ENCODE measurements around the gene CHI3L1.

Gene CHI3L1

GRCh38 chr1:203217139-203217655, 30.7 kb upstream of the CHI3L1 start:
- H3K4me1 ChIP-seq (ENCODE audit: insufficient read depth, low read length), result no peaks in the 10 kb centered on the region
- no peak overlapping the region for H3K27ac ChIP-seq (ENCODE audit: low read depth, low read length)
- peaks cover 0 to 8% of the 10 kb centered on the region in 2 donors for H3K27me3 ChIP-seq (ENCODE audit: control insufficient read depth in 1 of 2, insufficient read depth in 2 of 2, low read length in 2 of 2)
- H3K36me3 ChIP-seq (ENCODE audit: insufficient read depth, low read length), result no peaks in the 10 kb centered on the region
- H3K9ac ChIP-seq (ENCODE audit: low read length), result no peak overlapping the region
- no peak overlapping the region for H3K4me3 ChIP-seq (ENCODE audit: low read depth in 1 of 2, low read length in 2 of 2)
- no peaks in the 10 kb centered on the region for H3K9me3 ChIP-seq (ENCODE audit: low read length)

- H3K4me3 ChIP-seq (ENCODE audit: low read depth in 1 of 2, low read length in 2 of 2), result no peak overlapping the region
- no peaks in the 10 kb centered on the region for H3K9me3 ChIP-seq (ENCODE audit: low read length)
- no peaks in the 10 kb centered on the region for H3K36me3 ChIP-seq (ENCODE audit: insufficient read depth, low read length)
- H3K4me1 ChIP-seq (ENCODE audit: insufficient read depth, low read length), result no peaks in the 10 kb centered on the region
- peaks cover 0 to 8% of the 10 kb centered on the region in 2 donors for H3K27me3 ChIP-seq (ENCODE audit: control insufficient read depth in 1 of 2, insufficient read depth in 2 of 2, low read length in 2 of 2)
- H3K27ac ChIP-seq (ENCODE audit: low read depth, low read length), result no peak overlapping the region
- H3K9ac ChIP-seq (ENCODE audit: low read length), result no peak overlapping the region
These were observed 30.0 kb upstream of the CHI3L1 start for GRCh38 chr1:203216274-203217138.

GRCh38 chr1:203215573-203215972, 29.1 kb upstream of the CHI3L1 start:
- Histone ChIP-seq H3K9me3 (ENCODE audit: low read length) (no peaks in the 10 kb centered on the region), H3K4me1 (ENCODE audit: insufficient read depth, low read length) (no peaks in the 10 kb centered on the region), H3K9ac (ENCODE audit: low read length) (no peak overlapping the region), H3K36me3 (ENCODE audit: insufficient read depth, low read length) (no peaks in the 10 kb centered on the region), H3K27me3 (ENCODE audit: control insufficient read depth in 1 of 2, insufficient read depth in 2 of 2, low read length in 2 of 2) (peaks cover 0 to 8% of the 10 kb centered on the region in 2 donors), H3K4me3 (ENCODE audit: low read depth in 1 of 2, low read length in 2 of 2) (no peak overlapping the region), H3K27ac (ENCODE audit: low read depth, low read length) (no peak overlapping the region)

GRCh38 chr1:203214871-203215270, 28.4 kb upstream of the CHI3L1 start:
- Histone ChIP-seq H3K4me3 (ENCODE audit: low read depth in 1 of 2, low read length in 2 of 2) (no peak overlapping the region), H3K36me3 (ENCODE audit: insufficient read depth, low read length) (no peaks in the 10 kb centered on the region), H3K9me3 (ENCODE audit: low read length) (no peaks in the 10 kb centered on the region), H3K4me1 (ENCODE audit: insufficient read depth, low read length) (no peaks in the 10 kb centered on the region), H3K27ac (ENCODE audit: low read depth, low read length) (no peak overlapping the region), H3K27me3 (ENCODE audit: control insufficient read depth in 1 of 2, insufficient read depth in 2 of 2, low read length in 2 of 2) (peaks cover 0 to 8% of the 10 kb centered on the region in 2 donors), H3K9ac (ENCODE audit: low read length) (no peak overlapping the region)

GRCh38 chr1:203213126-203213525, 26.6 kb upstream of the CHI3L1 start:
- Histone ChIP-seq H3K36me3 (ENCODE audit: insufficient read depth, low read length) (no peaks in the 10 kb centered on the region), H3K9me3 (ENCODE audit: low read length) (no peaks in the 10 kb centered on the region), H3K27me3 (ENCODE audit: control insufficient read depth in 1 of 2, insufficient read depth in 2 of 2, low read length in 2 of 2) (peaks cover 0 to 8% of the 10 kb centered on the region in 2 donors), H3K27ac (ENCODE audit: low read depth, low read length) (no peak overlapping the region), H3K4me1 (ENCODE audit: insufficient read depth, low read length) (no peaks in the 10 kb centered on the region), H3K4me3 (ENCODE audit: low read depth in 1 of 2, low read length in 2 of 2) (no peak overlapping the region), H3K9ac (ENCODE audit: low read length) (no peak overlapping the region)

GRCh38 chr1:203211812-203212211, 25.3 kb upstream of the CHI3L1 start:
- no peak overlapping the region for H3K27ac ChIP-seq (ENCODE audit: low read depth, low read length)
- no peaks in the 10 kb centered on the region for H3K4me1 ChIP-seq (ENCODE audit: insufficient read depth, low read length)
- no peak overlapping the region for H3K4me3 ChIP-seq (ENCODE audit: low read depth in 1 of 2, low read length in 2 of 2)
- H3K36me3 ChIP-seq (ENCODE audit: insufficient read depth, low read length), result no peaks in the 10 kb centered on the region
- H3K27me3 ChIP-seq (ENCODE audit: control insufficient read depth in 1 of 2, insufficient read depth in 2 of 2, low read length in 2 of 2), result peaks cover 0 to 4% of the 10 kb centered on the region in 2 donors
- H3K9ac ChIP-seq (ENCODE audit: low read length), result no peak overlapping the region
- H3K9me3 ChIP-seq (ENCODE audit: low read length), result no peaks in the 10 kb centered on the region

GRCh38 chr1:203210988-203211387, 24.5 kb upstream of the CHI3L1 start:
- Histone ChIP-seq H3K36me3 (ENCODE audit: insufficient read depth, low read length) (no peaks in the 10 kb centered on the region), H3K4me1 (ENCODE audit: insufficient read depth, low read length) (no peaks in the 10 kb centered on the region), H3K4me3 (ENCODE audit: low read depth in 1 of 2, low read length in 2 of 2) (no peak overlapping the region), H3K9ac (ENCODE audit: low read length) (no peak overlapping the region), H3K27me3 (ENCODE audit: control insufficient read depth in 1 of 2, insufficient read depth in 2 of 2, low read length in 2 of 2) (no peaks in the 10 kb centered on the region), H3K9me3 (ENCODE audit: low read length) (no peaks in the 10 kb centered on the region), H3K27ac (ENCODE audit: low read depth, low read length) (no peak overlapping the region)

- H3K27me3 ChIP-seq (ENCODE audit: control insufficient read depth in 1 of 2, insufficient read depth in 2 of 2, low read length in 2 of 2), result no peaks in the 10 kb centered on the region
- H3K9ac ChIP-seq (ENCODE audit: low read length), result no peak overlapping the region
- H3K36me3 ChIP-seq (ENCODE audit: insufficient read depth, low read length), result no peaks in the 10 kb centered on the region
- H3K4me3 ChIP-seq (ENCODE audit: low read depth in 1 of 2, low read length in 2 of 2), result no peak overlapping the region
- no peak overlapping the region for H3K27ac ChIP-seq (ENCODE audit: low read depth, low read length)
- no peaks in the 10 kb centered on the region for H3K4me1 ChIP-seq (ENCODE audit: insufficient read depth, low read length)
- H3K9me3 ChIP-seq (ENCODE audit: low read length), result no peaks in the 10 kb centered on the region
These were observed 23.8 kb upstream of the CHI3L1 start for GRCh38 chr1:203210350-203210749.

- no peak overlapping the region for H3K9ac ChIP-seq (ENCODE audit: low read length)
- no peaks in the 10 kb centered on the region for H3K4me1 ChIP-seq (ENCODE audit: insufficient read depth, low read length)
- H3K4me3 ChIP-seq (ENCODE audit: low read depth in 1 of 2, low read length in 2 of 2), result no peak overlapping the region
- no peaks in the 10 kb centered on the region for H3K27me3 ChIP-seq (ENCODE audit: control insufficient read depth in 1 of 2, insufficient read depth in 2 of 2, low read length in 2 of 2)
- no peaks in the 10 kb centered on the region for H3K36me3 ChIP-seq (ENCODE audit: insufficient read depth, low read length)
- no peak overlapping the region for H3K27ac ChIP-seq (ENCODE audit: low read depth, low read length)
- no peaks in the 10 kb centered on the region for H3K9me3 ChIP-seq (ENCODE audit: low read length)
These were observed 21.7 kb upstream of the CHI3L1 start for GRCh38 chr1:203208181-203208580.

GRCh38 chr1:203207751-203208150, 21.2 kb upstream of the CHI3L1 start:
- no peak overlapping the region for H3K9ac ChIP-seq (ENCODE audit: low read length)
- H3K4me1 ChIP-seq (ENCODE audit: insufficient read depth, low read length), result no peaks in the 10 kb centered on the region
- no peaks in the 10 kb centered on the region for H3K27me3 ChIP-seq (ENCODE audit: control insufficient read depth in 1 of 2, insufficient read depth in 2 of 2, low read length in 2 of 2)
- H3K4me3 ChIP-seq (ENCODE audit: low read depth in 1 of 2, low read length in 2 of 2), result no peak overlapping the region
- no peaks in the 10 kb centered on the region for H3K9me3 ChIP-seq (ENCODE audit: low read length)
- no peaks in the 10 kb centered on the region for H3K36me3 ChIP-seq (ENCODE audit: insufficient read depth, low read length)
- no peak overlapping the region for H3K27ac ChIP-seq (ENCODE audit: low read depth, low read length)

GRCh38 chr1:203206129-203206687, 19.7 kb upstream of the CHI3L1 start:
- Histone ChIP-seq H3K36me3 (ENCODE audit: insufficient read depth, low read length) (no peaks in the 10 kb centered on the region), H3K27me3 (ENCODE audit: control insufficient read depth in 1 of 2, insufficient read depth in 2 of 2, low read length in 2 of 2) (no peaks in the 10 kb centered on the region), H3K4me3 (ENCODE audit: low read depth in 1 of 2, low read length in 2 of 2) (no peak overlapping the region), H3K4me1 (ENCODE audit: insufficient read depth, low read length) (no peaks in the 10 kb centered on the region), H3K27ac (ENCODE audit: low read depth, low read length) (no peak overlapping the region), H3K9me3 (ENCODE audit: low read length) (no peaks in the 10 kb centered on the region), H3K9ac (ENCODE audit: low read length) (no peak overlapping the region)
